AG04449 (cell line): Measurements from ENCODE around the gene XIRP2.

Experiments
- CTCF ChIA-PET: fragments of 350-600 bp; formaldehyde crosslinking; extraction: SDS; loops from one replicate; lab custom pipeline; 2021; ENCODE audit warnings: antibody characterized with exemption; lab: Yijun Ruan, JAX
- POLR2A ChIA-PET: fragments of 400-600, 350-600 bp; formaldehyde crosslinking; extraction: SDS; loops from one replicate; lab custom pipeline; 2020; ENCODE audit warnings: antibody characterized with exemption, inconsistent platforms; lab: Yijun Ruan, JAX
- DNase-seq: peaks from one replicate; pipeline ENCODE4 v3.0.0-alpha.2; 2010; ENCODE audit warnings: low read depth, low spot score
- H3K4me3 ChIP-seq: 2 replicates; pipeline ENCODE4 v1.5.1; 2011; ENCODE audit warnings: low read depth, mild to moderate bottlenecking, control low read depth, low read length
- TF ChIP-seq, protein P1 (sequence below): IDR thresholded peaks from one replicate; pipeline ENCODE4 v1.5.1; 2011; ENCODE audit warnings: mild to moderate bottlenecking, moderate library complexity, low read length, control low read depth, inconsistent platforms; ENCODE audit not compliant: insufficient read depth; ENCODE audit errors: missing control alignments

Gene XIRP2

DNA sequence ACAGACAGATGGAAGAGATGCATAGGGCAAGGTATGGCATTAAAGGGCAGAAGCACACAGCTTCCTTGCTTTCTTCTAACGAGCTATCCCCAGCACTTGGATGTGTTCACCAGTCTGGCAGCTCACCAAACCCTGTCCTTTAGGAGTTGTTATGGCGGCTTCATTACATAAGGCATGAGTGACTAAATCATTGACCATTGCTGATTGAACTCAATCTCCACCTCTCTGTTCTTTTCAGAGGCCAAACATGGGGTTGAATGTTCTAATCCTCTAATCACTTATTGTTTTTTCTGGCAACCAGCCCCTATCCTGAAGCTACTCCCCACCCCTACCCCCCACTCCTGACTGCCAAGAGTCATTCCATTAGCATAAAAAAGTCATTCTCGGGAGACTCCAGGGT is 301.8 kb downstream of the XIRP2 start:
- no peak overlapping the region for H3K4me3 ChIP-seq
- no peak for DNase-seq
- TF ChIP-seq, protein P1, sequence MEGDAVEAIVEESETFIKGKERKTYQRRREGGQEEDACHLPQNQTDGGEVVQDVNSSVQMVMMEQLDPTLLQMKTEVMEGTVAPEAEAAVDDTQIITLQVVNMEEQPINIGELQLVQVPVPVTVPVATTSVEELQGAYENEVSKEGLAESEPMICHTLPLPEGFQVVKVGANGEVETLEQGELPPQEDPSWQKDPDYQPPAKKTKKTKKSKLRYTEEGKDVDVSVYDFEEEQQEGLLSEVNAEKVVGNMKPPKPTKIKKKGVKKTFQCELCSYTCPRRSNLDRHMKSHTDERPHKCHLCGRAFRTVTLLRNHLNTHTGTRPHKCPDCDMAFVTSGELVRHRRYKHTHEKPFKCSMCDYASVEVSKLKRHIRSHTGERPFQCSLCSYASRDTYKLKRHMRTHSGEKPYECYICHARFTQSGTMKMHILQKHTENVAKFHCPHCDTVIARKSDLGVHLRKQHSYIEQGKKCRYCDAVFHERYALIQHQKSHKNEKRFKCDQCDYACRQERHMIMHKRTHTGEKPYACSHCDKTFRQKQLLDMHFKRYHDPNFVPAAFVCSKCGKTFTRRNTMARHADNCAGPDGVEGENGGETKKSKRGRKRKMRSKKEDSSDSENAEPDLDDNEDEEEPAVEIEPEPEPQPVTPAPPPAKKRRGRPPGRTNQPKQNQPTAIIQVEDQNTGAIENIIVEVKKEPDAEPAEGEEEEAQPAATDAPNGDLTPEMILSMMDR = no peak
- ChIA-PET CTCF (no interaction called here), POLR2A (no interaction called here)

DNA sequence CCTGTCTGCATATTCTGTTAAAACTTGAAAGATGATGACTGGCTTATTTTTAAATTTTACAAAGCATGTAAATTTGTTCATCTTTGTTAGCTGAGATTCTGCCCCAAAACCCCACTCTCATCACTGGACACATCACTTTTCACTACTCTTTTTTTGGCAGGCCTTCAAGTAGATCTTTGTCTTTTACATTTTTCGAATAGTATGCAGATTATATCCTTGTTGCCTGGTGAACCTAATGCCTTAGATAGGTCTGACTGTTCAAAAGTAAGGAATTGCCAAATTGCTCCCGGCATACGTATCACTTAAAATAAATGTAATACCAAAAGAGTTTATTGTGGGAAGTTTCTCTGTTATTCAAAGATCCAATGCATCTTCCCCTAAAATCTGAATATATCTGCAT is 303.3 kb downstream of the XIRP2 start:
- DNase-seq = no peak
- H3K4me3 ChIP-seq = no peak overlapping the region
- CTCF ChIA-PET = no interaction called here
- POLR2A ChIA-PET = interaction anchor here (0.6 to 0.8 kb wide), 3 partner anchors 15 to 1018 kb away, joined by 3 to 4 read pairs (median 3); no protein-coding TSS in a partner anchor
- TF ChIP-seq, protein P1 = no peak

DNA sequence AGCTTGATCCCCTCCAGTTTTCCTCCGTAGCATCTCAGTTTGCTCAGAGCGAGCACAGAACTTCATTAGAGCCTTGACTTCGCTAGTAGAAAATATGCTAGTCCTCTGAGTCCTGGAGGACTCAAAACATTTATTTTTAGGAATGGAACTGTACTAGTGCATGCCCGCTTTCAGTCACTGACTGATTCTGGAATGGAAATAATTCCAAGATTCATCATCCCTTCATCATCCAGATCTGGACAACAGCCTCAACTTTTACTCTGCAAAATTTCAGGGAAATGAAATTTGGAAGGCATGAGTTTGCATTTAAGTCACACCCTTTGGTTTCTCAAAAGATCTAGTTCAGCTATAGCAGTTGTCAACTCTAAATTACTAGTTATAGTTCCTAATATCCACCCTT is 304.6 kb downstream of the XIRP2 start:
- ChIA-PET CTCF (interaction anchor here (0.8 to 1.1 kb wide), 3 partner anchors 11 to 66 kb away, joined by 3 to 4 read pairs (median 3); no protein-coding TSS in a partner anchor), POLR2A (no interaction called here)
- DNase-seq = peak; percentile 59
- H3K4me3 ChIP-seq = peak overlapping the region; percentile 35
- TF ChIP-seq, protein P1 = no peak

GRCh38 chr2:167196461-167197252 is 308.4 kb downstream of the XIRP2 start:
- POLR2A ChIA-PET = no interaction called here
- no peak for DNase-seq
- TF ChIP-seq, protein P1 = no peak

DNA sequence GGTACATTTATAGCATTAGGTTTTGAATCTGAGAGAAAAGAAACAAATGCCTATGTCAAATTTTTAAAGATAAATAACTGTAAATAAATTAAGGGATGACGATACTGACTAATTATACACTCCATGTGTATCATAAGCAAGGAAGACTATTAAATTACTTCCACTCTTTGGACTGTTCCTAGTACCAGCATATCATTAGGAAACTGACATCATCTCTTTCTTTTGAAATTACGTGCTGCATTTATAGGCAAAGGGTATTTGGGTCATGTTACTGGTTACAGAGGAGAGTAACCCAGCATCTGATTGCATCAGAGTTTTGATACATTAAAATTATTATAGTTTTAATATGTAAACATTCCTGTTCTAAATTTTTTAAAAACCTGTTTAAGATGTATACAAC is 309.7 kb downstream of the XIRP2 start:
- H3K4me3 ChIP-seq = no peak overlapping the region
- POLR2A ChIA-PET = no interaction called here
- DNase-seq = no peak
- TF ChIP-seq, protein P1 = no peak
- CTCF ChIA-PET = interaction anchor here (1.7 kb wide), 1 partner anchor 12 kb away, joined by 13 read pairs; no protein-coding TSS in a partner anchor

More at GRCh38 chr2:167196461-167197252, 308.4 kb downstream of the XIRP2 start:
- CTCF ChIA-PET = interaction anchor here (1.2 to 2.2 kb wide), 3 partner anchors 12 to 657 kb away, joined by 3 to 10 read pairs (median 7); no protein-coding TSS in a partner anchor
- no peak overlapping the region for H3K4me3 ChIP-seq

- ChIA-PET POLR2A (no interaction called here), CTCF (interaction anchor here (1.7 kb wide), 2 partner anchors 12 to 70 kb away, joined by 6 to 13 read pairs; no protein-coding TSS in a partner anchor)
- H3K4me3 ChIP-seq = no peak overlapping the region
- DNase-seq = no peak
- TF ChIP-seq, protein P1 = no peak
Observed at GRCh38 chr2:167198576-167198975, 310.3 kb downstream of the XIRP2 start.
